Liver (tissue), 9 donors: ENCODE data around the gene P2RY4. TPM values are rescaled to one million over a fixed set of nuclear protein-coding genes. Genes with fewer than 3 reads are reported as not detected.

Experiments
- DNase-seq: peaks from one replicate; pipeline ENCODE4 v3.0.0-alpha.2; 2017; ENCODE audit warnings: low spot score
- H3K27ac ChIP-seq, 2 donors: one replicate each; pipeline ENCODE4 v1.7.0; 2013; ENCODE audit warnings: inconsistent platforms in 2 of 2, low read length in 2 of 2, control low read depth in 1 of 2, low read depth in 1 of 2, mild to moderate bottlenecking in 1 of 2
- H3K27me3 ChIP-seq, 4 donors: one replicate each; pipeline versions ENCODE4 v1.6.1 to v1.7.0; 2013; ENCODE audit warnings: low read length in 3 of 4, inconsistent platforms in 1 of 4, mild to moderate bottlenecking in 1 of 4, moderate library complexity in 1 of 4; ENCODE audit not compliant: control insufficient read depth in 4 of 4, insufficient read depth in 4 of 4
- H3K36me3 ChIP-seq, 4 donors: one replicate each; pipeline versions ENCODE4 v1.6.1 to v1.7.0; 2013; ENCODE audit warnings: low read length in 3 of 4, mild to moderate bottlenecking in 3 of 4, low read depth in 1 of 4, moderate library complexity in 1 of 4; ENCODE audit not compliant: control insufficient read depth in 4 of 4, insufficient read depth in 3 of 4
- H3K4me1 ChIP-seq, 4 donors: one replicate each; pipeline versions ENCODE4 v1.6.1 to v1.7.0; 2013; ENCODE audit warnings: low read length in 3 of 4, mild to moderate bottlenecking in 3 of 4, moderate library complexity in 1 of 4; ENCODE audit not compliant: control insufficient read depth in 4 of 4, insufficient read depth in 4 of 4
- H3K4me3 ChIP-seq, 3 donors: one replicate each; pipeline versions ENCODE4 v1.6.1 to v1.7.0; 2013; ENCODE audit warnings: low read length in 3 of 3, control low read depth in 1 of 3, low read depth in 1 of 3, mild to moderate bottlenecking in 1 of 3
- H3K9ac ChIP-seq, 2 donors: one replicate each; pipeline ENCODE4 v1.7.0; 2013; ENCODE audit warnings: low read length in 2 of 2, mild to moderate bottlenecking in 2 of 2, moderate library complexity in 2 of 2, control low read depth in 1 of 2, low read depth in 1 of 2
- H3K9me3 ChIP-seq, 4 donors: one replicate each; pipeline versions ENCODE4 v1.6.1 to v1.7.0; 2013; ENCODE audit warnings: low read length in 3 of 4; ENCODE audit not compliant: control insufficient read depth in 4 of 4
- FOXA1 ChIP-seq: IDR thresholded peaks from 2 replicates; pipeline ENCODE4 v1.6.1; 2016; ENCODE audit warnings: antibody characterized with exemption
- FOXA2 ChIP-seq: IDR thresholded peaks from 2 replicates; pipeline ENCODE4 v1.6.1; 2016; ENCODE audit warnings: antibody characterized with exemption
- GABPA ChIP-seq, 2 donors: IDR thresholded peaks in 1 of 2; conservative IDR thresholded peaks in 1 of 2; 2 replicates each; pipeline ENCODE4 v1.6.1; 2016; ENCODE audit warnings: antibody characterized with exemption in 2 of 2, mild to moderate bottlenecking in 1 of 2, moderate library complexity in 1 of 2
- HNF4A ChIP-seq, 2 donors: conservative IDR thresholded peaks; 2 replicates each; pipeline ENCODE4 v1.6.1; 2016; ENCODE audit warnings: antibody characterized with exemption in 2 of 2, mild to moderate bottlenecking in 2 of 2
- HNF4G ChIP-seq: IDR thresholded peaks from 2 replicates; pipeline ENCODE4 v1.6.1; 2016; ENCODE audit warnings: antibody characterized with exemption
- JUND ChIP-seq, 2 donors: IDR thresholded peaks; 2 replicates each; pipeline ENCODE4 v1.6.1; 2016; ENCODE audit warnings: antibody characterized with exemption in 2 of 2
- RAD21 ChIP-seq, 2 donors: IDR thresholded peaks; 2 replicates each; pipeline ENCODE4 v1.6.1; 2016; ENCODE audit warnings: antibody characterized with exemption in 2 of 2, mild to moderate bottlenecking in 2 of 2
- RXRA ChIP-seq, 2 donors: IDR thresholded peaks; 2 replicates each; pipeline ENCODE4 v1.6.1; 2017 to 2018; ENCODE audit warnings: antibody characterized with exemption in 2 of 2, mild to moderate bottlenecking in 1 of 2
- SP1 ChIP-seq: IDR thresholded peaks from 2 replicates; pipeline ENCODE4 v1.6.1; 2018; ENCODE audit warnings: antibody characterized with exemption, mild to moderate bottlenecking
- TAF1 ChIP-seq: conservative IDR thresholded peaks from 2 replicates; pipeline ENCODE4 v1.6.1; 2016; ENCODE audit warnings: antibody characterized with exemption, mild to moderate bottlenecking
- YY1 ChIP-seq: IDR thresholded peaks from 2 replicates; pipeline ENCODE4 v1.6.1; 2016; ENCODE audit warnings: antibody characterized with exemption, mild to moderate bottlenecking
- WGBS: extraction: QIAGEN DNeasy Blood & Tissue Kit; methylation state at CpG from one replicate; pipeline ENCODE4 v1.1.7; 2013; 5-methylcytosine and 5-hydroxymethylcytosine counted together
- polyA plus RNA-seq, 2 donors: library from polyadenylated mRNA; stranded (reverse) in 1 of 2; unstranded in 1 of 2; fragments of 200-250 nt in 1 of 2; fragments of >200 nt in 1 of 2; fragmentation: Nextera tagmentation in 1 of 2; extraction: Ambion mirVana in 1 of 2; gene quantifications; one replicate each; pipeline versions ENCODE4 v1.2.1 to v1.2.3, GENCODE V29; 2013 to 2015
- total RNA-seq, 2 donors: library from RNA; depleted of rRNA; stranded (reverse); fragments of >200 nt; gene quantifications; one replicate each; pipeline ENCODE4 v1.2.3, GENCODE V29; 2014
- TF ChIP-seq, protein P1 (sequence below): IDR thresholded peaks from 2 replicates; pipeline ENCODE4 v1.6.1; 2016; ENCODE audit warnings: antibody characterized with exemption
- TF ChIP-seq, protein P2 (sequence below): IDR thresholded peaks from 2 replicates; pipeline ENCODE4 v1.6.1; 2016; ENCODE audit warnings: antibody characterized with exemption
- TF ChIP-seq, protein P3 (sequence below): IDR thresholded peaks from 2 replicates; pipeline ENCODE4 v1.6.1; 2016; ENCODE audit warnings: antibody characterized with exemption
- TF ChIP-seq, protein P4 (sequence below): IDR thresholded peaks from 2 replicates; pipeline ENCODE4 v1.6.1; 2016; ENCODE audit warnings: antibody characterized with exemption, mild to moderate bottlenecking
- donor health status: healthy.
- donor health status: healthy.
- donor health status: healthy.
- donor health status: healthy.
- donor health status: healthy.

Gene P2RY4
- total and polyA plus RNA-seq, 4 donors = 0.08 to 0.28 TPM; not detected in 2

DNA sequence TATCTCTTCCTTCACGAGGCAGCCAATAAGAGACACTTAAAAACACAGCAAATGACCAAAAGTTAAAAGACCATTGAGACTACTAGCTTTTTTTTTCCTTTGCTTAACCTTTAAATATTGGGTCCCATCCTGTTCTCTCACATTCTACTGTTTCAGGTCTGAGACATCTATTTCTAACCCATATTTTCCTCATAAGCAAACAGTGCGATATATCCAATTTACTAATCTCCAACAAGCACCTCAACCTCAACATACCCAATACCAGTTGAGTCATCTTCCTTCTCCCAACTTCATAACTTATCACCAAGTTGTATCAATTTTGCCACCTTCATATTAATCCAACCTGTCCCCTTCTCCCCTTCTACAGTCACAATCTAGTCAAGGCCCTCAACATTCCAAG is 18.5 kb downstream of the P2RY4 start:
- TF ChIP-seq, protein P1, sequence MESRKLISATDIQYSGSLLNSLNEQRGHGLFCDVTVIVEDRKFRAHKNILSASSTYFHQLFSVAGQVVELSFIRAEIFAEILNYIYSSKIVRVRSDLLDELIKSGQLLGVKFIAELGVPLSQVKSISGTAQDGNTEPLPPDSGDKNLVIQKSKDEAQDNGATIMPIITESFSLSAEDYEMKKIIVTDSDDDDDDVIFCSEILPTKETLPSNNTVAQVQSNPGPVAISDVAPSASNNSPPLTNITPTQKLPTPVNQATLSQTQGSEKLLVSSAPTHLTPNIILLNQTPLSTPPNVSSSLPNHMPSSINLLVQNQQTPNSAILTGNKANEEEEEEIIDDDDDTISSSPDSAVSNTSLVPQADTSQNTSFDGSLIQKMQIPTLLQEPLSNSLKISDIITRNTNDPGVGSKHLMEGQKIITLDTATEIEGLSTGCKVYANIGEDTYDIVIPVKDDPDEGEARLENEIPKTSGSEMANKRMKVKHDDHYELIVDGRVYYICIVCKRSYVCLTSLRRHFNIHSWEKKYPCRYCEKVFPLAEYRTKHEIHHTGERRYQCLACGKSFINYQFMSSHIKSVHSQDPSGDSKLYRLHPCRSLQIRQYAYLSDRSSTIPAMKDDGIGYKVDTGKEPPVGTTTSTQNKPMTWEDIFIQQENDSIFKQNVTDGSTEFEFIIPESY = no peak
- TF ChIP-seq YY1 = no peak
- no peak for TF ChIP-seq RAD21 (IDR thresholded peaks at IDR 0.05)
- 90% methylated on average over 2 of the region's 2 CpGs for WGBS

DNA sequence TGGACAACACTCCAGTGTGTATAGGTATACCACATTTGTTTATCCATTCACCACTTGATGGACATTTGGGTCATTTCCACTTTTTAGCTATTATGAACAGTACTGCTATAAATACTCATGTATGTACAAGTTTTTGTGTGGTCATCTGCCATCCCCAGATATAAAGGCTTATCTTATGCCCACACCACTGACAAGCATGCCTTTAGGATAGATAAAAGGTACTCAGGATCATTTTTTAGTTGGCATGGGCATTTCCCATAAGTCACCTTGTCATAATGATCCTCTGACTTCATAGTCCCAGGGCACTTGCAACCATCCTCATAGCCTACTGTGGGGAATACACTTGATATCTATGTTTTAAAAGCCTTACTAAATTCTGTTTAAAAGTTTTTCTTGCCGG is 19.3 kb downstream of the P2RY4 start:
- no peak for DNase-seq
- Histone ChIP-seq H3K4me1 (no peaks in the 10 kb centered on the region), H3K36me3 (no peaks in the 10 kb centered on the region), H3K27ac (no peak overlapping the region), H3K27me3 (no peaks in the 10 kb centered on the region), H3K4me3 (no peak overlapping the region), H3K9me3 (no peaks in the 10 kb centered on the region), H3K9ac (no peak overlapping the region)
- 97% methylated on average over 1 of the region's 1 CpG for WGBS
- TF ChIP-seq SP1 (no peak), GABPA (IDR thresholded peaks at IDR 0.05 in 1 of 2, conservative IDR thresholded peaks at IDR 0.05 in 1 of 2) (no peak), HNF4A (conservative IDR thresholded peaks at IDR 0.05) (no peak), RAD21 (IDR thresholded peaks at IDR 0.05) (no peak), JUND (IDR thresholded peaks at IDR 0.05) (no peak), HNF4G (no peak), TAF1 (no peak), FOXA1 (no peak), RXRA (IDR thresholded peaks at IDR 0.05) (no peak), YY1 (no peak), FOXA2 (no peak)
- TF ChIP-seq, protein P2, sequence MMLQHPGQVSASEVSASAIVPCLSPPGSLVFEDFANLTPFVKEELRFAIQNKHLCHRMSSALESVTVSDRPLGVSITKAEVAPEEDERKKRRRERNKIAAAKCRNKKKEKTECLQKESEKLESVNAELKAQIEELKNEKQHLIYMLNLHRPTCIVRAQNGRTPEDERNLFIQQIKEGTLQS = no peak
- TF ChIP-seq, protein P3, sequence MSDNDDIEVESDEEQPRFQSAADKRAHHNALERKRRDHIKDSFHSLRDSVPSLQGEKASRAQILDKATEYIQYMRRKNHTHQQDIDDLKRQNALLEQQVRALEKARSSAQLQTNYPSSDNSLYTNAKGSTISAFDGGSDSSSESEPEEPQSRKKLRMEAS = no peak
- TF ChIP-seq, protein P1 = no peak
- TF ChIP-seq, protein P4, sequence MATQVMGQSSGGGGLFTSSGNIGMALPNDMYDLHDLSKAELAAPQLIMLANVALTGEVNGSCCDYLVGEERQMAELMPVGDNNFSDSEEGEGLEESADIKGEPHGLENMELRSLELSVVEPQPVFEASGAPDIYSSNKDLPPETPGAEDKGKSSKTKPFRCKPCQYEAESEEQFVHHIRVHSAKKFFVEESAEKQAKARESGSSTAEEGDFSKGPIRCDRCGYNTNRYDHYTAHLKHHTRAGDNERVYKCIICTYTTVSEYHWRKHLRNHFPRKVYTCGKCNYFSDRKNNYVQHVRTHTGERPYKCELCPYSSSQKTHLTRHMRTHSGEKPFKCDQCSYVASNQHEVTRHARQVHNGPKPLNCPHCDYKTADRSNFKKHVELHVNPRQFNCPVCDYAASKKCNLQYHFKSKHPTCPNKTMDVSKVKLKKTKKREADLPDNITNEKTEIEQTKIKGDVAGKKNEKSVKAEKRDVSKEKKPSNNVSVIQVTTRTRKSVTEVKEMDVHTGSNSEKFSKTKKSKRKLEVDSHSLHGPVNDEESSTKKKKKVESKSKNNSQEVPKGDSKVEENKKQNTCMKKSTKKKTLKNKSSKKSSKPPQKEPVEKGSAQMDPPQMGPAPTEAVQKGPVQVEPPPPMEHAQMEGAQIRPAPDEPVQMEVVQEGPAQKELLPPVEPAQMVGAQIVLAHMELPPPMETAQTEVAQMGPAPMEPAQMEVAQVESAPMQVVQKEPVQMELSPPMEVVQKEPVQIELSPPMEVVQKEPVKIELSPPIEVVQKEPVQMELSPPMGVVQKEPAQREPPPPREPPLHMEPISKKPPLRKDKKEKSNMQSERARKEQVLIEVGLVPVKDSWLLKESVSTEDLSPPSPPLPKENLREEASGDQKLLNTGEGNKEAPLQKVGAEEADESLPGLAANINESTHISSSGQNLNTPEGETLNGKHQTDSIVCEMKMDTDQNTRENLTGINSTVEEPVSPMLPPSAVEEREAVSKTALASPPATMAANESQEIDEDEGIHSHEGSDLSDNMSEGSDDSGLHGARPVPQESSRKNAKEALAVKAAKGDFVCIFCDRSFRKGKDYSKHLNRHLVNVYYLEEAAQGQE = no peak

More for the DNA sequence above, 18.5 kb downstream of the P2RY4 start:
- H3K9me3 ChIP-seq = no peaks in the 10 kb centered on the region
- H3K27me3 ChIP-seq = no peaks in the 10 kb centered on the region
- H3K4me3 ChIP-seq = no peak overlapping the region
- no peak for DNase-seq
- no peak overlapping the region for H3K9ac ChIP-seq
- no peaks in the 10 kb centered on the region for H3K36me3 ChIP-seq
- no peaks in the 10 kb centered on the region for H3K4me1 ChIP-seq
- H3K27ac ChIP-seq = no peak overlapping the region
